H4 (cell line): ENCODE data around the gene CRLF2. TPM values are rescaled to one million over a fixed set of nuclear protein-coding genes. Genes with fewer than 3 reads are reported as not detected.
A peak's percentile ranks its signal among the peaks of the same experiment; 100 is the strongest.
"Not testable (repeated sequence)": the region's sequence is repeated elsewhere in the genome, so short reads cannot be mapped to it uniquely, and the experiment has no call there.

Experiments used
- DNase-seq: peaks from one replicate; pipeline ENCODE4 v3.0.0-alpha.2; 2015; ENCODE audit warnings: low spot score
- total RNA-seq: library from RNA; depleted of rRNA; stranded (reverse); fragments of >200 nt; shearing (Covaris generic); gene quantifications from 2 replicates; pipeline ENCODE4 v1.2.3, GENCODE V29; 2014

The CRLF2 gene
- total RNA-seq, 1 experiment from 2014 or later, result not detected

DNA sequence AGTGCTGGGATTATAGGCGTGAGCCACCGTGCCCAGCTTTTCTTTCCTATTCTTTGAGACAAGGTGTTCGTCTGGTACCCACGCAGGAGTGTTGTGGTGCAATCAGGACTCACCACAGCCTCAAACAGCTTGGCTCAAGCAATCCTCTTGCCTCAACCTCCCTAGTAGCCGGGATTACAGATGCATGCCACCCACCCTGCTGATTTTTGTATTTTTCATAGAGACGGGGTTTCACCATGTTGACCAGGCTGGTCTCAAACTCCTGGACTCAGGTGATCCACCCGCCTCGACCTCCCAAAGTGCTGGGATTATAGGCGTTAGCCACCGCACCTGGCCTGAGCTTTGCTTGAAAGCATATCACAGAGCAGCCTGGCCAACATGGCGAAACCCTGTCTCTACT is 1.5 kb upstream of the CRLF2 start:
- no peak for DNase-seq

- no peak for DNase-seq
Measured at GRCh38 chrX:1210844-1211243, 1.6 kb downstream of the CRLF2 start.

GRCh38 chrX:1207496-1208025 is 4.9 kb downstream of the CRLF2 start:
- no peak for DNase-seq

DNA sequence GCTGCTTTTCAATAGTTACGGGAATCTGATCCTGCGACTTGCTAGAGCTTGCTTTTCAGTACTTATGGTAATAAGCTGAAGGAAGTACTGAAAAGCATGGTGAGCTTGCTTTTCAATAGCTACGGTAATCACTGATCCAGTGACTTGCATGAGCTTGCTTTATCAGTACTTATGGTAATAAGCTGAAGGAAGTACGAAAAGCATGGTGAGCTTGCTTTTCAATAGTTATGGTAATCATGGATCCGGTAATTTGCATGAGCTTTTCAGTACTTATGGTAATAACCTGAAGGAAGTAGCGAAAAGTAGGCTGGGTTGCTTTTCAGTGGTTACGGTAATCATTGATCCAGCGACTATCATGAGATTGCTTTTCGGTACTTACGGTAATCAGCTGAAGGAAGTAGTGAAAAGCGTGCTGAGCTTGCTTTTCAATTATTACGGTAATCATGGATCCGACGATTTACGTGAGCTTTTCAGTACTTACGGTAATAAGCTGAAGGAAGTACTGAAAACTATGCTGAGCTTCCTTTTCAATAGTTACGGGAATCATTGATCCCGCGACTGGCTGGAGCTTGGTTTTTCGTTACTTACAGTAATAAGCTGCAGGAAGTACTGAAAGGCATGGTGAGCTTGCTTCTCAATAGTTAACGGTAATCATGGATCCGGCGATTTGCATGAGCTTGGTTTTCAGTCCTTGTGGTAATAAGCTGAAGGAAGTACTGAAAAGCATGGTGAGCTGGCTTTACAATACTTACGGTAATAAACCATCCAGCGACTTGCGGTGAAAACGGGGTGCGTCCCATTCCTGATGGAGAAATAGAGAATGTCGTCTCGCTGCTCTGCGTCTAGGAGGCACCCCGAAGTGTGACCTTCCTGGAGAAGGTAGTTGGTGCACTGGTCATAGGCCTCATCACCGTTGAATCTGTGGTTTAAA is 6.5 kb downstream of the CRLF2 start:
- DNase-seq, result peak; percentile 97

DNA sequence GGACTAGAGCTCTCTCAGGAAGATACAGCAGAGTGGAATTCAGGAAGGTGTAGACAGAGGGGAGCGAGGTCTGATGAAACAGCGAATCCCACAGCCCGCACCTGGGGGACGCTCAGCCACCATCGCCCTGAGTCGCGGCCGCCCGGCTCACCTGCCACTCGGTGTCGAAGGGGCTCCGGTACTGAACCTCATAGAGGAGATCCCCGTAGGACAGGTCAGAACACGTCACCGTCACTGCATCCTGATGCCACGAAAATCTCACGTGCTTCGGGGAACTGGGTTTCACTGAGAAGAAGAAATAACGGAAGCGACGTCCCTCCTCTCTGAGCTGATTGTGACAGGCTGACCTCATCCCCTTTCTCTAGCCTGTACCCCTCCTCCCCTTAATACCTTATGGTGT is 10.2 kb downstream of the CRLF2 start:
- DNase-seq, result no peak

- no peak for DNase-seq
Measured at GRCh38 chrX:1196436-1196835, 16.0 kb downstream of the CRLF2 start.

GRCh38 chrX:1192196-1192595 is 20.3 kb downstream of the CRLF2 start:
- DNase-seq, result not testable (repeated sequence)

DNA sequence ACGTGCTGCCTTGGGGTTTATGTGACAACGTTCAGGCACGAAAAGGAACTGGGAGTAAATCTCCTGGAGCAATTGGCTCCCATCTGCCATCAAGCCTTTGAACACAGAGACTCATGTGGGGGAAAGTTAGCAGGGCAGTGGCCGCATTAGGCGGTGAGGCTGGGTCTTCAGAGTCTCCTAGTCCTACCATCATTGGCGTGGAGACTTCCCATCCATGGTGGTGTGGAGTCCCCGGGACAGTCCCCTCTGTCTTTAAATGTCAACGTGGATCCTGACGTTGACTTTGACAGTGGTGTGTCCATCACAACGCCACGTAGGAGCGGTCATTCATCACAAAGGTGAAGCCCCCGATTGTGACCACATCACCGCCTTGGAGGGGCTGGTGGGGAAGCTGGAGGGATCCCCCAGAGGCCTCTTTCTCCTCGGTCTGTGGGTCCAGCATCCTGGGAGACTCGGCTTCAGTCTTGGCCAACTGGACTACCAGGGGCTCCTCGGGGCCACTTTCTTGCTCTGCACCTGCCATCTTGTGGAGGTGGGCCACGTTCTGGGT is 21.8 kb downstream of the CRLF2 start:
- DNase-seq, result no peak

GRCh38 chrX:1185561-1185960 is 26.9 kb downstream of the CRLF2 start:
- no peak for DNase-seq

DNA sequence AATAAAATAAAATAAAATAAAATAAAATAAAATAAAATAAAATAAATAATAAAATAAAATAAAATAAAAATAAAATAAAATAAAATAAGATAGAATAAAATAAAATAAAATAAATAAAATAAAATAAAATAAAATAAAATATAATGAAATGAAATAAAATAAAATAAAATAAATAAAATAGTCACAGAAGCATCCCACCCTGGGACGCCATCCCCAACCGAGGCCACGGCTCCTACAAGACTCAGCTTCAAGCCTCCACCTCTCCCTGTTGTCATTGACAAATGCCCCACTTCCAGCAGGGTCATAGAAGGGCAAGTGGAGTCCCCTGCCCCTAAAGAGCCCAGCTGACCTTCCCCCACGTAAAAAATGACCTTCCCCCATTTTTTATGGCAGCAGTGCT is 30.2 kb downstream of the CRLF2 start:
- DNase-seq, result no peak

DNA sequence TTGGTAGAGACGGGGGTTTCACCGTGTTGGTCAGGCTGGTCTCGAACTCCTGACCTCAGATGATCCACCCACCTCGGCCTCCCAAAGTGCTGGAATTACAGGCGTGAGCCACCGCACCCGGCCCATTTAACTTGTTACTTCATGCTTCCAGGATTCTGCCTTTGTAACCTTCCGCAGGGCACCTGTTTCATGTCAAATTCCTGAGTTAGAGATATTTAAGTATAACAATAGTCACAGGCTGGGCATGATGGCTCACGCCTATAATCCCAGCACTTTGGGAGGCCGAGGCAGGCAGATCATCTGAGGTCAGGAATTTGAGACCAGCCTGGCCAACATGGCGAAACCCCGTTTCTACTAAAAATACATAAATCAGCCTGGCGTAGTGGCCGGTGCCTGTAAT is 30.8 kb downstream of the CRLF2 start:
- DNase-seq, result not testable (repeated sequence)

DNA sequence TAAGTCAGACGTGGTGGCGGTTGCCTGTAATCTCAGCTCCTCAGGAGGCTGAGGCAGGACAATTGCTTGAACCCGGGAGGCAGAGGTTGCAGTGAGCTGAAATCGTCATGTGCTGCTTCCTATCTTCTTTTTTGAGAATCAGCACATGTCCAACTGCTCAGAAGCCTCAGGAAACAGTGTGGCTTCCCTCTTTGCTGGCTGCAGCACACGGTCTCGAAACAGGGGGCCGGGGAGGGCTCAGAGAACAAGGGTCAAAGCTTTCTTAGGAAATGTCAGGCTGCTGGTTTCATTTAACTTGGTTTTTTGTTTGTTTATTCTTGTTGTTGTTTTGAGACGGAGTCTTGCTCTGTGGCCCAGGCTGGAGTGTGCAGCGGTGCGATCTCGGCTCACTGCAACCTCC is 31.3 kb downstream of the CRLF2 start:
- DNase-seq, result no peak

DNA sequence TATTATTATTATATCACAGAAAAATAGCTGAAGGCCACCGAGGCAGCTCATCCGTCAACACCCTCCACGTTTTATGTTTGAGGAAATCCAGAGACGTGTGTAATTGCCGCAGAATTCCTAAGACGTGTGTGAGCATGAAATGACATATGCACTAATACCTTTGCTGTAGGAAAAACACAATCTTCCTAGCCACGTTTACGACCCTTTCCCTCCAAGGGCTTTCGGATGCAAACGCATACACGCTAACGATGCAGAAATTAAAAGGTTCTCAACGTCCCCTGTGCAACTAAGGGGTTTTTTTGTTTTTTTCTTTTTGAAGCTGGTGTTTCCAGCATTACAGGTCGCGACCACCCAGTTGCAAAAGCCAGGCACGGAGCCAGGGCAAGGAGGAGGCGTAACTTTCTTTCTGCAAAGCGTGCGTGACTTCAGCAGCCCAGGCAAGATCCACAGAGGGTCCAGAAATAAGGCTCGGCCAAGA is 33.8 kb downstream of the CRLF2 start:
- DNase-seq, result no peak

DNA sequence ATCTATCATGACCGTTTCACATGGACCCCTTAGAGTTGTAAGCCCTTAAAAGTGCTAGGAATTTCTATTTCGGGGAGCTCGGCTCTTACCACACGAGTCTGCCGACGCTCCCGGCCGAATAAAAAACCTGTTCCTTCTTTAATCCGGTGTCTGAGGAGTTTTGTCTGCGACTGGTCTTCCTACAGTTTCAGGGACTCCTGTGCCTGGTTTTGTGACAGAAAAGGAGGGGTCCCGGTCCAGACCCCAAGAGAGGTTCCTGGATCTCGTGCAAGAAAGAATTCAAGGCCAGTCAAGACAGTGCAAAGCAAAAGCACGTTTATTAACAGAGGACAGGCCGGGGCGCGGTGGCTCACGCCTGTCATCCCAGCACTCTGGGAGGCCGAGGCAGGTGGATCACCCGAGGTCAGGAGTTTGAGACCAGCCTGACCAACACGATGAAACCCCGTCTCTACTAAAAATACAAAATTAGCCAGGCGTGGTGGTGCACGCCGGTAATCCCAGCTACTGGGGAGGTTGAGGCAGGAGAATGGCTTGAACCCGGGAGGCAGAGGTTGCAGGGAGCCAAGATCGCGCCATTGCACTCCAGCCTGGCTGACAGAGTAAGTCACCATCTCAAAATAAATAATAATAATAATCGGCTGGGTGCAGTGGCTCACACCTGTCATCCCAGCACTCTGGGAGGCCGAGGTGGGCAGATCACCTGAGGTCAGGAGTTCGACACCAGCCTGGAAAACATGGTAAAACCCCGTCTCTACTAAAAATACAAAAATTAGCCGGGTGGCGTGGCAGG is 35.7 kb downstream of the CRLF2 start:
- DNase-seq, result not testable (repeated sequence)

DNA sequence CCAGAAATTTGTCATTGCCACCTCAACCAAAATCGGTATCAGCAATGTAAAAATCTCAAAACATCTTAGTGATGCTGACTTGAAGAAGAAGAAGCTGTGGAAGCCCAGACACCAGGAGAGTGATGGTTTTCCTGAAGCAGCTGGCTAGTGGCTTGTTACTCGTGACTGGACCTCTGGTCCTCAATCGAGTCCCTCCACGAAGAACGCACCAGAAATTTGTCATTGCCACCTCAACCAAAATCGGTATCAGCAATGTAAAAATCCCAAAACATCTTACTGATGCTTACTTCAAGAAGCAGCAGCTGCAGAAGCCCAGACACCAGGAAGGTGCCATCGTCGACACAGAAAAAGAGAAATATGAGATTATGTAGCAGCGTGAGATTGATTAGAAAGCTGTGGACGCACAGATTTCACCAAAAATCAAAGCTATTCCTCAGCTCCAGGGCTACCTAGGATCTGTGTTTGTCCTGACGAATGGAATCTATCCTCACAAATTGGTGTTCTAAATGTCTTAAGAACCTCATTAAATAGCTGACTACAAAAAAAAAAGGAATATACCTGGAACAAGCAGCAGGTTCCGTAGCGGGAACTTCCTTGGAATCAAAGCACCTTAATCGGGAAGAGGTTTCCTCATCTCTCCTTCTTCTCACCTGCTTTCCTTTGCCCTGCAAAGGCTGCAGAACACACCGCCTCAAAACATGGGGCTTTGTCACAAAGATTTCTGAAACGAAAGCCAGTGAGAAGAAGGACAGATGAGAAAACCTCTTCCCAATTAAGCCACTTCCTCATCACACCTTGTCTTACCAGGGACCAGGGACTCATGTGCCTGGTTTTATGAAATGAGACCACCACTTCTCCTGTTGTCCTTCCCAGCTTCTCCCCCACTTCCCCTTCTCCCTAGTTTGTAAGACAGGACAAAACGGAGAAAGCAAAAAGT is 37.6 kb downstream of the CRLF2 start:
- DNase-seq, result not testable (repeated sequence)

DNA sequence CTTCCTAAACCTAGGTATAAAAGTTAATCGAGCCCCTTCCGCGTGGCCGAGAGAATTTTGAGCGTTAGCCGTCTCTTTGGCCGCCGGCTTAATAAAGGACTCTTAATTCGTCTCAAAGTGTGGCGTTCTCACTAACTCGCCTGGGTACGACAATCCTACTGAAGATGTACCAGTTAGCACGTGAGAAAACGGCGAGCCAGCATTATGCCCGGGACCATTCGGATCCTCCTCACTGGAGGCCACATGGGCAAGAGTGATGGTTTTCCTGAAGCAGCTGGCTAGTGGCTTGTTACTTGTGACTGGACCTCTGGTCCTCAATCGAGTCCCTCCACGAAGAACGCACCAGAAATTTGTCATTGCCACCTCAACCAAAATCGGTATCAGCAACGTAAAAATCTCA is 39.0 kb downstream of the CRLF2 start:
- not testable (repeated sequence) for DNase-seq

GRCh38 chrX:1172496-1172895 is 40.0 kb downstream of the CRLF2 start:
- DNase-seq, result no peak

DNA sequence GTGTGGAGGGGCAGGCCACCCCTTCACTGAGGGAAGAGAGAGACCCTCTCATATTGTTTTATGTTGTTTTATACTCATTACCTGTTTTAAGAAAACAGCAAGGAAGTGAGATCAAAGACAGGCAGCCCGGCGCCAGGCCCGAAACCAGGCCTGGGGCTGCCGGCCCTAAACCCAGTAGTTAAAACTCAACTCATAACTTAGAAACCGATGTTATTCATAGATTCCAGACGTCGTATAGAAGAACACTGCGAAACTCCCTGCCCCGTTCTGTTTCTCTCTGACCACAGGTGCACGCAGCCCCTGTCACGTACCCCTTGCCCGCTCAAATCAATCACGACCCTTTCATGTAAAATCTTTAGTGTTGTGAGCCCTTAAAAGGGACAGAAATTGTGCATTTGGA is 40.5 kb downstream of the CRLF2 start:
- not testable (repeated sequence) for DNase-seq

- no peak for DNase-seq
Measured at GRCh38 chrX:1170243-1170642, 42.2 kb downstream of the CRLF2 start.

GRCh38 chrX:1169189-1169588 is 43.3 kb downstream of the CRLF2 start:
- no peak for DNase-seq

GRCh38 chrX:1167918-1168481 is 44.4 kb downstream of the CRLF2 start:
- DNase-seq, result no peak
